HCT116 (cell line): ENCODE data around the gene TRMO. TPM values are rescaled to one million over a fixed set of nuclear protein-coding genes. Genes with fewer than 3 reads are reported as not detected.

ENCODE experiments used
- ATAC-seq: fragments of 200-7000 bp; cut with Tn5 transposase; 2 replicates; pipeline ENCODE4 v1.9.1; 2020; ENCODE audit warnings: mild to moderate bottlenecking, moderate library complexity
- BruUV-seq: library from RNA; stranded (reverse); fragments of 400-500 nt; replicated peaks from 2 replicates; lab custom pipeline; 2021; lab: Mats Ljungman, UMichigan
- CTCF ChIA-PET: fragments of 300-600 bp; sonication (Branson Sonifier 250); formaldehyde crosslinking; loops from one replicate; lab custom pipeline; 2021; ENCODE audit warnings: antibody characterized with exemption; lab: Charles Lee
- POLR2A ChIA-PET: fragments of 300-600, 350-600 bp; sonication (Branson Sonifier 250); formaldehyde crosslinking; loops from one replicate; lab custom pipeline; 2021; ENCODE audit warnings: antibody characterized with exemption; lab: Charles Lee
- RAD21 ChIA-PET, 2 experiments: fragments of 300-600 bp; sonication (Branson Sonifier 250); formaldehyde crosslinking; loops; one replicate each; lab custom pipeline; 2023; ENCODE audit warnings: low total read pairs in 2 of 2; ENCODE audit not compliant: uncharacterized antibody in 2 of 2, unreplicated experiment in 2 of 2, low non-redundant PET in 1 of 2; lab: Charles Lee
- DNase-seq: peaks from one replicate; pipeline ENCODE4 v3.0.0-alpha.2; 2010; ENCODE audit warnings: low read depth, low spot score
- H2AFZ ChIP-seq: fragments of 200-600 bp; shearing (Covaris generic), sonication (generic); 2 replicates; pipeline ENCODE4 v1.6.1; 2017; ENCODE audit warnings: low read depth, mixed run types, mixed read lengths, antibody characterized with exemption, low read length; ENCODE audit not compliant: poor library complexity, severe bottlenecking
- H3K27ac ChIP-seq: 2 replicates; pipeline ENCODE4 v1.5.1; 2012; ENCODE audit warnings: low read depth, low read length
- H3K27me3 ChIP-seq: fragments of 200-600 bp; sonication (generic); 2 replicates; pipeline ENCODE4 v1.6.1; 2016; ENCODE audit warnings: mixed run types, low read length, mixed read lengths; ENCODE audit not compliant: insufficient read depth
- H3K36me3 ChIP-seq, 2 experiments: fragments of 200-500 bp in 1 of 2; fragments of 200-600 bp in 1 of 2; sonication (Bioruptor generic) in 1 of 2; sonication (generic) in 1 of 2; 2 replicates each; pipeline versions ENCODE4 v1.5.1 to v1.6.1; 2014 to 2016; ENCODE audit warnings: low read length in 2 of 2, inconsistent platforms in 1 of 2, mixed read lengths in 1 of 2, mixed run types in 1 of 2; ENCODE audit not compliant: insufficient read depth in 2 of 2, control insufficient read depth in 1 of 2
- H3K4me1 ChIP-seq, 2 experiments: fragments of 200-600 bp in 1 of 2; sonication (generic) in 1 of 2; 2 replicates each; pipeline versions ENCODE4 v1.5.1 to v1.6.1; 2012 to 2017; ENCODE audit warnings: low read length in 2 of 2, inconsistent platforms in 1 of 2, mild to moderate bottlenecking in 1 of 2, mixed read lengths in 1 of 2, mixed run types in 1 of 2, moderate library complexity in 1 of 2; ENCODE audit not compliant: insufficient read depth in 2 of 2, control insufficient read depth in 1 of 2
- H3K4me2 ChIP-seq: fragments of 200-600 bp; sonication (generic); 2 replicates; pipeline ENCODE4 v1.6.1; 2017; ENCODE audit warnings: mixed run types, low read length, mixed read lengths
- H3K4me3 ChIP-seq, 2 experiments: fragments of 200-600 bp in 1 of 2; sonication (generic) in 1 of 2; replicated peaks in 1 of 2; 2 replicates each; pipeline ENCODE4 v1.5.1; 2011 to 2016; ENCODE audit warnings: low read length in 2 of 2, control low read depth in 1 of 2, low read depth in 1 of 2, mild to moderate bottlenecking in 1 of 2, mixed read lengths in 1 of 2, mixed run types in 1 of 2
- H3K79me2 ChIP-seq: fragments of 200-600 bp; sonication (generic); 2 replicates; pipeline ENCODE4 v1.6.1; 2017; ENCODE audit warnings: mild to moderate bottlenecking, mixed run types, low read length, moderate library complexity, mixed read lengths; ENCODE audit not compliant: insufficient read depth
- H3K9ac ChIP-seq: fragments of 200-600 bp; sonication (generic); 2 replicates; pipeline ENCODE4 v1.6.1; 2016; ENCODE audit warnings: low read length, mixed read lengths
- H3K9me2 ChIP-seq: fragments of 200-600 bp; sonication (generic), shearing (Covaris generic); 2 replicates; pipeline ENCODE4 v1.6.1; 2017; ENCODE audit warnings: mixed run types, mild to moderate bottlenecking, moderate library complexity; ENCODE audit not compliant: insufficient read depth
- H3K9me3 ChIP-seq, 2 experiments: fragments of 200-500 bp in 1 of 2; fragments of 200-600 bp in 1 of 2; sonication (Bioruptor generic) in 1 of 2; sonication (generic) in 1 of 2; 2 replicates each; pipeline ENCODE4 v1.6.1; 2014 to 2017; ENCODE audit warnings: low read length in 2 of 2, mixed read lengths in 2 of 2, inconsistent platforms in 1 of 2, low read depth in 1 of 2, mild to moderate bottlenecking in 1 of 2, mixed run types in 1 of 2, moderate library complexity in 1 of 2; ENCODE audit not compliant: control insufficient read depth in 1 of 2, insufficient read depth in 1 of 2
- H4K20me1 ChIP-seq: fragments of 200-600 bp; sonication (generic), shearing (Covaris generic); 2 replicates; pipeline ENCODE4 v1.6.1; 2017; ENCODE audit warnings: mixed run types, mild to moderate bottlenecking, moderate library complexity; ENCODE audit not compliant: insufficient read depth
- CEBPB ChIP-seq: IDR thresholded peaks from 2 replicates; pipeline ENCODE4 v1.6.1; 2012; ENCODE audit warnings: low read depth
- RAD21 ChIP-seq: IDR thresholded peaks from 2 replicates; pipeline ENCODE4 v1.6.1; 2012; ENCODE audit warnings: low read depth, mild to moderate bottlenecking
- TCF7L2 ChIP-seq: IDR thresholded peaks from 2 replicates; pipeline ENCODE4 v1.7.0; 2011; ENCODE audit warnings: borderline replicate concordance, inconsistent platforms; ENCODE audit not compliant: insufficient read depth, insufficient read length; ENCODE audit errors: extremely low read depth
- ZNF274 ChIP-seq: fragments of 200-500 bp; sonication (Bioruptor generic); IDR thresholded peaks from 2 replicates; pipeline ENCODE4 v1.6.1; 2014; ENCODE audit warnings: mild to moderate bottlenecking, low read depth, low read length, inconsistent platforms
- intact Hi-C: fragments of 100-400 bp; cut with micrococcal nuclease; formaldehyde crosslinking; loops from 2 replicates; pipeline ENCODE4 v1.10.0; 2022
- total RNA-seq: library from RNA; stranded (reverse); gene quantifications from one replicate; pipeline ENCODE4 v1.2.1, GENCODE V29; 2021; ENCODE audit not compliant: unreplicated experiment
- TF ChIP-seq, protein P1 (sequence below), 3 experiments: fragments of 200-600 bp in 1 of 3; sonication (generic) in 1 of 3; IDR thresholded peaks in 2 of 3; conservative IDR thresholded peaks in 1 of 3; 2 replicates each; pipeline ENCODE4 v1.5.1; 2012 to 2017; ENCODE audit warnings: low read depth in 2 of 3, low read length in 2 of 3, antibody characterized with exemption in 1 of 3, borderline replicate concordance in 1 of 3, control low read depth in 1 of 3, mild to moderate bottlenecking in 1 of 3, mixed read lengths in 1 of 3, mixed run types in 1 of 3, moderate library complexity in 1 of 3; ENCODE audit not compliant: insufficient read depth in 1 of 3
- TF ChIP-seq, protein P2 (sequence below): IDR thresholded peaks from 2 replicates; pipeline ENCODE4 v1.6.1; 2012
- TF ChIP-seq, protein P3 (sequence below): IDR thresholded peaks from 2 replicates; pipeline ENCODE4 v1.6.1; 2012; ENCODE audit warnings: low read depth
- TF ChIP-seq, protein P4 (sequence below): IDR thresholded peaks from 2 replicates; pipeline ENCODE4 v1.6.1; 2011; ENCODE audit warnings: mild to moderate bottlenecking, low read length, moderate library complexity; ENCODE audit not compliant: insufficient replicate concordance; ENCODE audit errors: extremely low read depth

The TRMO gene
- total RNA-seq, 1 experiment from 2014 or later, result 10.2 TPM

DNA sequence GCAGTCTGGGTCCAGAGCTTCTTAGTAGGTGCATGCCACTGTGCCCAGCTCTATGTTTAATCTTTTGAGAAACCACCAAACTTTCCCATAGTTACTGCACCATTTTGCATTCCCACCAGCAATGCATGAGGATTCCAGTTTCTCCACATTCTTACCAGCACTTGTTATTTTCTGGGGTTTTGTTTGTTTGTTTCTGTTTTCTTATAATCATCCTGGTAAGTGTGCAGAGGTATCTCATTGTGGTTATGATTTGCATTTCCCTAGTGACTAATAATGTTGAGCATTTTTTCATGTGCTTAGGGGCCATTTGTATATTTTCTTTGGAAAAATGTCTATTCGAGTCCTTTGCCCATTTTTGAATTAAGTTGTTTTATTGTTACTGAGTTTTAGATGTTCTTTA, 57.9 kb downstream of the TRMO start:
- H3K36me3 ChIP-seq, result no peaks in the 10 kb centered on the region
- H2AFZ ChIP-seq, result no peak overlapping the region
- H3K4me2 ChIP-seq, result no peak overlapping the region
- H3K9me2 ChIP-seq, result no peaks in the 10 kb centered on the region
- no peak overlapping the region for H3K4me3 ChIP-seq
- ATAC-seq (no peak), DNase-seq (no peak)
- no TSS peak for BruUV-seq
- ChIA-PET RAD21 (no interaction called here), CTCF (no interaction called here), POLR2A (no interaction called here)
- intact Hi-C loops, result no loop called here
- H3K27ac ChIP-seq, result no peak overlapping the region
- H3K4me1 ChIP-seq, result no peaks in the 10 kb centered on the region
- peaks cover 0 to 4% of the 10 kb centered on the region in 2 experiments; a peak in 2 of 4 replicates for H3K9me3 ChIP-seq
- no peaks in the 10 kb centered on the region for H3K27me3 ChIP-seq
- H3K79me2 ChIP-seq, result no peaks in the 10 kb centered on the region
- H3K9ac ChIP-seq, result no peak overlapping the region
- TF ChIP-seq, protein P1, sequence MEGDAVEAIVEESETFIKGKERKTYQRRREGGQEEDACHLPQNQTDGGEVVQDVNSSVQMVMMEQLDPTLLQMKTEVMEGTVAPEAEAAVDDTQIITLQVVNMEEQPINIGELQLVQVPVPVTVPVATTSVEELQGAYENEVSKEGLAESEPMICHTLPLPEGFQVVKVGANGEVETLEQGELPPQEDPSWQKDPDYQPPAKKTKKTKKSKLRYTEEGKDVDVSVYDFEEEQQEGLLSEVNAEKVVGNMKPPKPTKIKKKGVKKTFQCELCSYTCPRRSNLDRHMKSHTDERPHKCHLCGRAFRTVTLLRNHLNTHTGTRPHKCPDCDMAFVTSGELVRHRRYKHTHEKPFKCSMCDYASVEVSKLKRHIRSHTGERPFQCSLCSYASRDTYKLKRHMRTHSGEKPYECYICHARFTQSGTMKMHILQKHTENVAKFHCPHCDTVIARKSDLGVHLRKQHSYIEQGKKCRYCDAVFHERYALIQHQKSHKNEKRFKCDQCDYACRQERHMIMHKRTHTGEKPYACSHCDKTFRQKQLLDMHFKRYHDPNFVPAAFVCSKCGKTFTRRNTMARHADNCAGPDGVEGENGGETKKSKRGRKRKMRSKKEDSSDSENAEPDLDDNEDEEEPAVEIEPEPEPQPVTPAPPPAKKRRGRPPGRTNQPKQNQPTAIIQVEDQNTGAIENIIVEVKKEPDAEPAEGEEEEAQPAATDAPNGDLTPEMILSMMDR (IDR thresholded peaks at IDR 0.05 in 2 of 3, conservative IDR thresholded peaks at IDR 0.05 in 1 of 3; ENCODE audit: borderline replicate concordance in 1 of 3, insufficient read depth in 1 of 3, low read depth in 2 of 3, low read length in 2 of 3), result no peak
- TF ChIP-seq, protein P2, sequence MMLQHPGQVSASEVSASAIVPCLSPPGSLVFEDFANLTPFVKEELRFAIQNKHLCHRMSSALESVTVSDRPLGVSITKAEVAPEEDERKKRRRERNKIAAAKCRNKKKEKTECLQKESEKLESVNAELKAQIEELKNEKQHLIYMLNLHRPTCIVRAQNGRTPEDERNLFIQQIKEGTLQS, result no peak
- TF ChIP-seq TCF7L2, result no peak
- no peak for TF ChIP-seq CEBPB
- TF ChIP-seq ZNF274, result no peak
- H4K20me1 ChIP-seq, result no peaks in the 10 kb centered on the region

DNA sequence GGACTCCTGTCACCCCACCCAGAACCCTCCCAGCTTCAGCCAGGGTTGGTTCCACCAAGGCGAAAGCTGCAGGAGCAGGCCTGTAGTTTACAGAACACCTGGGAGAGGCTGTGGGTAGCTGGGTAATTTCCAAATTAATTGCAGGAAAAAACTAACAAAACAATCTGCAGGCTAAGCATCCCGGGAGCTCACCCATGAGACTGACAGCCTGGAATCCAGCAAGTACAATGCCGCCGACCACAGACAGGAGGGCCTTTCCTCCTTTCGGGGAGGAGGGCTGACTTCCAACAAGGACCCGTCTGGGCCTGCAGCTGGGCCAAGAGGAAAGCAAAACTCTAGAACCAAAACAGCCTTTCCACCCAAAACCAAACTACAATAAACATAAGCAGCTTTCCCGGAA, 59.0 kb downstream of the TRMO start:
- Histone ChIP-seq H3K9ac (no peak overlapping the region), H3K4me1 (no peaks in the 10 kb centered on the region), H3K27me3 (no peaks in the 10 kb centered on the region), H3K9me2 (no peaks in the 10 kb centered on the region), H3K27ac (no peak overlapping the region), H3K4me3 (no peak overlapping the region), H3K4me2 (no peak overlapping the region), H3K9me3 (peaks cover 0 to 4% of the 10 kb centered on the region in 2 experiments; a peak in 2 of 4 replicates), H3K36me3 (no peaks in the 10 kb centered on the region), H4K20me1 (no peaks in the 10 kb centered on the region), H3K79me2 (no peaks in the 10 kb centered on the region), H2AFZ (no peak overlapping the region)
- CTCF ChIA-PET, result no interaction called here
- intact Hi-C loops, result no loop called here
- POLR2A ChIA-PET, result no interaction called here
- RAD21 ChIA-PET, result no interaction called here
- DNase-seq (no peak), ATAC-seq (no peak)
- no TSS peak for BruUV-seq
- TF ChIP-seq, protein P3, sequence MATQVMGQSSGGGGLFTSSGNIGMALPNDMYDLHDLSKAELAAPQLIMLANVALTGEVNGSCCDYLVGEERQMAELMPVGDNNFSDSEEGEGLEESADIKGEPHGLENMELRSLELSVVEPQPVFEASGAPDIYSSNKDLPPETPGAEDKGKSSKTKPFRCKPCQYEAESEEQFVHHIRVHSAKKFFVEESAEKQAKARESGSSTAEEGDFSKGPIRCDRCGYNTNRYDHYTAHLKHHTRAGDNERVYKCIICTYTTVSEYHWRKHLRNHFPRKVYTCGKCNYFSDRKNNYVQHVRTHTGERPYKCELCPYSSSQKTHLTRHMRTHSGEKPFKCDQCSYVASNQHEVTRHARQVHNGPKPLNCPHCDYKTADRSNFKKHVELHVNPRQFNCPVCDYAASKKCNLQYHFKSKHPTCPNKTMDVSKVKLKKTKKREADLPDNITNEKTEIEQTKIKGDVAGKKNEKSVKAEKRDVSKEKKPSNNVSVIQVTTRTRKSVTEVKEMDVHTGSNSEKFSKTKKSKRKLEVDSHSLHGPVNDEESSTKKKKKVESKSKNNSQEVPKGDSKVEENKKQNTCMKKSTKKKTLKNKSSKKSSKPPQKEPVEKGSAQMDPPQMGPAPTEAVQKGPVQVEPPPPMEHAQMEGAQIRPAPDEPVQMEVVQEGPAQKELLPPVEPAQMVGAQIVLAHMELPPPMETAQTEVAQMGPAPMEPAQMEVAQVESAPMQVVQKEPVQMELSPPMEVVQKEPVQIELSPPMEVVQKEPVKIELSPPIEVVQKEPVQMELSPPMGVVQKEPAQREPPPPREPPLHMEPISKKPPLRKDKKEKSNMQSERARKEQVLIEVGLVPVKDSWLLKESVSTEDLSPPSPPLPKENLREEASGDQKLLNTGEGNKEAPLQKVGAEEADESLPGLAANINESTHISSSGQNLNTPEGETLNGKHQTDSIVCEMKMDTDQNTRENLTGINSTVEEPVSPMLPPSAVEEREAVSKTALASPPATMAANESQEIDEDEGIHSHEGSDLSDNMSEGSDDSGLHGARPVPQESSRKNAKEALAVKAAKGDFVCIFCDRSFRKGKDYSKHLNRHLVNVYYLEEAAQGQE, result no peak
- TF ChIP-seq, protein P4, sequence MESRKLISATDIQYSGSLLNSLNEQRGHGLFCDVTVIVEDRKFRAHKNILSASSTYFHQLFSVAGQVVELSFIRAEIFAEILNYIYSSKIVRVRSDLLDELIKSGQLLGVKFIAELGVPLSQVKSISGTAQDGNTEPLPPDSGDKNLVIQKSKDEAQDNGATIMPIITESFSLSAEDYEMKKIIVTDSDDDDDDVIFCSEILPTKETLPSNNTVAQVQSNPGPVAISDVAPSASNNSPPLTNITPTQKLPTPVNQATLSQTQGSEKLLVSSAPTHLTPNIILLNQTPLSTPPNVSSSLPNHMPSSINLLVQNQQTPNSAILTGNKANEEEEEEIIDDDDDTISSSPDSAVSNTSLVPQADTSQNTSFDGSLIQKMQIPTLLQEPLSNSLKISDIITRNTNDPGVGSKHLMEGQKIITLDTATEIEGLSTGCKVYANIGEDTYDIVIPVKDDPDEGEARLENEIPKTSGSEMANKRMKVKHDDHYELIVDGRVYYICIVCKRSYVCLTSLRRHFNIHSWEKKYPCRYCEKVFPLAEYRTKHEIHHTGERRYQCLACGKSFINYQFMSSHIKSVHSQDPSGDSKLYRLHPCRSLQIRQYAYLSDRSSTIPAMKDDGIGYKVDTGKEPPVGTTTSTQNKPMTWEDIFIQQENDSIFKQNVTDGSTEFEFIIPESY, result no peak
- TF ChIP-seq RAD21, result no peak
